Measurements from ENCODE around the gene LEP. TPM values are rescaled to one million over a fixed set of nuclear protein-coding genes. Genes with fewer than 3 reads are reported as not detected.

LEP gene
- total and polyA plus RNA-seq, 2 of the 8 experiments (the other 6 are each of a cell fraction or from before 2014, with no cell fraction given), result not detected

DNA sequence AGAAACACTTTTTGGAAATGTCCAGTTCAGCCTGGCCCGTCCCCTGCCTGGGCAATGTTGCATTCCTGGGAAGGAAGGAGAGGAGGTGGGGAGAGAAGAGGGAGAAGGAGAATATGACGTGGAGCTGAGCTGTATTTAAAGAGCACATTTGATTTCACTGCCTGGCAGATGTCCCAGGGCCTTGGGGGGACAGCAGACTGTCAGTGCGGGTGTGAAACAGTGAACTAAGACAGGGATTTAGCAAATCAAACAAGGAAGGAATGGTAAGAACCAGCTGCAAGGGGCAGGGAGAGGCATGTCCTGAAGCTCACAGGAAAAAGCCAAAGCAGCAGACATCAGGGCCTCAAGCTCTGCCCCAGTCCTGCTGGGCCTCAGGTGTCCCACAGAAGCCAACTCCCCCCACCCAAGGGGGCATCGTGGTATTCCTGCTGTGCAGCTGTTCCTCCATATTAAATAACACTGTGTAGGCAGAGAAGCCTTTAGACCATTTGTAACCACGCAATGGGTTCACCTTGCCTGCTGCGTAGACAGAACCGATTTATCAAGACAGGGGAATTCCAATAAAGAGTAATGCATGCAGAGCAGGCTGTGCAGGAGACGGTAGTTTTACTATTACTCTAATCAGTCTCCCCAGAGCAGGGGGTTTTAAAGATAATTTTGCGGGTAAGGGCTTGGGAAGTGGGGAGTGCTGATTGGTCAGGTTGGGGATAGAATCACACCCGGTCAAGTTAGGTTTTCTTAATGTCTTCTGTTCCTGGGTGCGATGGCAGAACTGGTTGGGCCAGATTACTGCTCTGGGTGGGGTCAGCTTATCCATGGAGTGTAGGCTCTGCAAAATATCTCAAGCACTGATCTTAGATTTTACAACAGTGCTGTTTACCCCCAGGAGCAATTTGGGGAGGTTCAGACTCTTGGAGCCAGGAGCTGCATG is 18.3 kb downstream of the LEP start (continued):
- no peak for TF ChIP-seq EP300 (IDR thresholded peaks at IDR 0.05; ENCODE audit: borderline replicate concordance in 1 of 2, low read depth in 2 of 2, low read length in 2 of 2)
- TF ChIP-seq POLR2A (IDR thresholded peaks at IDR 0.05; ENCODE audit: control extremely low read depth in 1 of 2, low read depth in 2 of 2, low read length in 2 of 2), result no peak
